Measurements from ENCODE around the gene BACH2. TPM values are rescaled to one million over a fixed set of nuclear protein-coding genes. Genes with fewer than 3 reads are reported as not detected.

The BACH2 gene
- total RNA-seq, 2 donors from 2014 or later: 3.0 to 22.9 TPM

- peak; percentile 74 for ATAC-seq (replicated peaks)
- Mint-ChIP-seq H3K27me3 (no peaks in the 10 kb centered on the region), H3K9me3 (no peaks in the 10 kb centered on the region), H3K36me3 (ENCODE audit: low read depth) (peaks cover 49% of the 10 kb centered on the region), H3K4me3 (no peak overlapping the region), H3K4me1 (peaks cover 10% of the 10 kb centered on the region), H3K27ac (no peak overlapping the region)
These were observed 297.5 kb downstream of the BACH2 start for GRCh38 chr6:89999154-89999553.

GRCh38 chr6:89997456-89998445 lies 298.9 kb downstream of the BACH2 start:
- Mint-ChIP-seq H3K27ac (peak overlapping the region; percentile 36), H3K9me3 (no peaks in the 10 kb centered on the region), H3K27me3 (no peaks in the 10 kb centered on the region), H3K4me1 (peaks cover 10% of the 10 kb centered on the region), H3K4me3 (no peak overlapping the region), H3K36me3 (ENCODE audit: low read depth) (peaks cover 59% of the 10 kb centered on the region)
- no peak for ATAC-seq (replicated peaks)

- H3K9me3 Mint-ChIP-seq: no peaks in the 10 kb centered on the region
- no peaks in the 10 kb centered on the region for H3K27me3 Mint-ChIP-seq
- peaks cover 36% of the 10 kb centered on the region for H3K4me1 Mint-ChIP-seq
- H3K4me3 Mint-ChIP-seq: no peak overlapping the region
- peak; percentile 64 for ATAC-seq (replicated peaks)
- peaks cover 84% of the 10 kb centered on the region for H3K36me3 Mint-ChIP-seq (ENCODE audit: low read depth)
- no peak overlapping the region for H3K27ac Mint-ChIP-seq
These were observed 303.2 kb downstream of the BACH2 start for GRCh38 chr6:89993411-89993810.

- no peaks in the 10 kb centered on the region for H3K27me3 Mint-ChIP-seq
- H3K4me1 Mint-ChIP-seq: peaks cover 41% of the 10 kb centered on the region
- peaks cover 84% of the 10 kb centered on the region for H3K36me3 Mint-ChIP-seq (ENCODE audit: low read depth)
- no peak overlapping the region for H3K4me3 Mint-ChIP-seq
- ATAC-seq (replicated peaks): no peak
- no peaks in the 10 kb centered on the region for H3K9me3 Mint-ChIP-seq
- no peak overlapping the region for H3K27ac Mint-ChIP-seq
These were observed 303.8 kb downstream of the BACH2 start for GRCh38 chr6:89992818-89993217.

GRCh38 chr6:89989742-89990141 lies 306.9 kb downstream of the BACH2 start:
- H3K4me3 Mint-ChIP-seq: no peak overlapping the region
- H3K4me1 Mint-ChIP-seq: peaks cover 49% of the 10 kb centered on the region
- ATAC-seq (replicated peaks): no peak
- H3K36me3 Mint-ChIP-seq (ENCODE audit: low read depth): peaks cover 84% of the 10 kb centered on the region
- no peaks in the 10 kb centered on the region for H3K27me3 Mint-ChIP-seq
- H3K9me3 Mint-ChIP-seq: no peaks in the 10 kb centered on the region
- H3K27ac Mint-ChIP-seq: no peak overlapping the region

GRCh38 chr6:89987830-89988229 lies 308.8 kb downstream of the BACH2 start:
- ATAC-seq (replicated peaks): no peak
- Mint-ChIP-seq H3K9me3 (no peaks in the 10 kb centered on the region), H3K36me3 (ENCODE audit: low read depth) (peaks cover 82% of the 10 kb centered on the region), H3K4me3 (peak overlapping the region; percentile 52), H3K27ac (no peak overlapping the region), H3K4me1 (peaks cover 54% of the 10 kb centered on the region), H3K27me3 (no peaks in the 10 kb centered on the region)

GRCh38 chr6:89987140-89987539 lies 309.5 kb downstream of the BACH2 start:
- H3K27ac Mint-ChIP-seq: peak overlapping the region; percentile 72
- H3K4me3 Mint-ChIP-seq: peak overlapping the region; percentile 52
- ATAC-seq (replicated peaks): peak; percentile 90

GRCh38 chr6:89986650-89987074 lies 310.0 kb downstream of the BACH2 start:
- Mint-ChIP-seq H3K9me3 (no peaks in the 10 kb centered on the region), H3K27me3 (no peaks in the 10 kb centered on the region), H3K36me3 (ENCODE audit: low read depth) (peaks cover 89% of the 10 kb centered on the region), H3K27ac (peak overlapping the region; percentile 72), H3K4me3 (peak overlapping the region; percentile 52), H3K4me1 (peaks cover 60% of the 10 kb centered on the region)
- peak; percentile 71 for ATAC-seq (replicated peaks)

More at GRCh38 chr6:89987140-89987539, 309.5 kb downstream of the BACH2 start:
- Mint-ChIP-seq H3K4me1 (peaks cover 56% of the 10 kb centered on the region), H3K27me3 (no peaks in the 10 kb centered on the region), H3K36me3 (ENCODE audit: low read depth) (peaks cover 84% of the 10 kb centered on the region), H3K9me3 (no peaks in the 10 kb centered on the region)

- Mint-ChIP-seq H3K9me3 (no peaks in the 10 kb centered on the region), H3K27ac (no peak overlapping the region), H3K4me1 (peaks cover 58% of the 10 kb centered on the region), H3K36me3 (ENCODE audit: low read depth) (peaks cover 90% of the 10 kb centered on the region), H3K4me3 (no peak overlapping the region), H3K27me3 (no peaks in the 10 kb centered on the region)
- ATAC-seq (replicated peaks): no peak
These were observed 310.7 kb downstream of the BACH2 start for GRCh38 chr6:89985751-89986493.

- H3K27ac Mint-ChIP-seq: no peak overlapping the region
- peaks cover 82% of the 10 kb centered on the region for H3K36me3 Mint-ChIP-seq (ENCODE audit: low read depth)
- no peaks in the 10 kb centered on the region for H3K27me3 Mint-ChIP-seq
- H3K9me3 Mint-ChIP-seq: no peaks in the 10 kb centered on the region
- no peak for ATAC-seq (replicated peaks)
- H3K4me3 Mint-ChIP-seq: no peak overlapping the region
- peaks cover 55% of the 10 kb centered on the region for H3K4me1 Mint-ChIP-seq
These were observed 311.5 kb downstream of the BACH2 start for GRCh38 chr6:89984926-89985750.

GRCh38 chr6:89980353-89980752 lies 316.3 kb downstream of the BACH2 start:
- H3K4me3 Mint-ChIP-seq: no peak overlapping the region
- H3K27me3 Mint-ChIP-seq: no peaks in the 10 kb centered on the region
- peaks cover 24% of the 10 kb centered on the region for H3K4me1 Mint-ChIP-seq
- peak; percentile 47 for ATAC-seq (replicated peaks)
- H3K36me3 Mint-ChIP-seq (ENCODE audit: low read depth): peaks cover 52% of the 10 kb centered on the region
- H3K27ac Mint-ChIP-seq: no peak overlapping the region
- H3K9me3 Mint-ChIP-seq: no peaks in the 10 kb centered on the region

- H3K9me3 Mint-ChIP-seq: no peaks in the 10 kb centered on the region
- no peak overlapping the region for H3K27ac Mint-ChIP-seq
- H3K4me1 Mint-ChIP-seq: peaks cover 26% of the 10 kb centered on the region
- ATAC-seq (replicated peaks): peak; percentile 91
- H3K27me3 Mint-ChIP-seq: no peaks in the 10 kb centered on the region
- peaks cover 53% of the 10 kb centered on the region for H3K36me3 Mint-ChIP-seq (ENCODE audit: low read depth)
- H3K4me3 Mint-ChIP-seq: no peak overlapping the region
These were observed 317.0 kb downstream of the BACH2 start for GRCh38 chr6:89979481-89980119.

- no peak overlapping the region for H3K4me3 Mint-ChIP-seq
- H3K4me1 Mint-ChIP-seq: peaks cover 21% of the 10 kb centered on the region
- H3K36me3 Mint-ChIP-seq (ENCODE audit: low read depth): peaks cover 55% of the 10 kb centered on the region
- H3K27ac Mint-ChIP-seq: no peak overlapping the region
- no peaks in the 10 kb centered on the region for H3K9me3 Mint-ChIP-seq
- H3K27me3 Mint-ChIP-seq: no peaks in the 10 kb centered on the region
- ATAC-seq (replicated peaks): no peak
These were observed 317.9 kb downstream of the BACH2 start for GRCh38 chr6:89978749-89979145.

Data from activated T-helper 17 cell treated with anti-CD3 and anti-CD28 coated beads, Interleukin-2, amount 50 U/mL, for 72 hours (primary cell).